ENCODE measurements around the gene OR52E4.
A peak's percentile ranks its signal among the peaks of the same experiment; 100 is the strongest.

The OR52E4 gene

DNA sequence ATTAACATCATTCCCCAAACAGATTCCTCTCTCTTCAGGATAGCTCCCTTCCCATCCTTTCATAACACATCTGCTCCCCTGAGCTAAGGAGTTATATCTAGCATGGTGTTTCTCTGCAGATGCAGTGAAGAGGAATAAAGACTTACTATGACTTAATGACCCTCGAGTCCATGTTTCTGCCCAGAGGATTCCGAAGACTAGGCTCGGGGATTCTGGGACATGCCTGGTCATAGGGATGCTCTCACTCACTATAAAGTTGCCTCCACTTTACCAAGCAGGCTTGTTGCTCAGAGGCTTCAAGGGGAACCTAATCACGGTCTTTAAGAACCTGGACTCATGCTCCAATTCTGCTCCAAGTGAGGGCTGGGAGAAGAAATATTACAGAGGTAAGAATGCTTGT is at the start of gene OR52E4:
OR52E4 (plus strand) TSS at position 301 of the 400 bp plus-strand sequence. CDS start 3,664 bp downstream, outside the sequence.
- FAIRE-seq: no peak

DNA sequence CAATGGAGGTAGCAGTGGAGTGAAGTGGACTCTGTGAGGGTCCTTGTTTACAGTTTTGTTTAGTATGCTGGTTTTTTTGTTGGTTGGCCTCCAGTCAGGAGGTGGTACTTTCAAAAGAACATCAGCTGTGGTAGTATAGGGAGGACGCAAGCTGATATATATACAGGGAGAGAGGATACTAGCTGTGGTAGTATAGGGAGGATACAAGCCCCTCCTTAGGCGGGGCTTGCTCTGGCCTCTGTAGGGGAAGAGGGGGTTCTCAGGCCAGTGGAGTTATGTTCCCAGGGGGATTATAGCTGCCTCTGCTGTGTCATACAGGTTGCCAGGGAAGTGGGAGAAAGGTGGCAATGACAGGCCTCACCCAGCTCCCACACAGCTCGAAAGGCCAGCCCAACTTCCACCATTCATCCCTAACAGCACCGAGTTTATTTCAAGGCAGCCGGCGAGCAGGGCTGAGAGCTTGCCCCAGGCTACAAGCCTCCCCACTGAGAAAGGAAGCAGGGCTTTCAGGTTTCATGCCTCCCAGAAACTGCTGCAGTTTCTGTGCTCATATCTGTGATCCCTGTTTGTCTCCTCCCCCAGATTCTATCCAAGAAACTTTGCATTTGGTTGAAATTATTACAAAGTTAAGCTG is 49.1 kb upstream of the OR52E4 start:
- no peak for FAIRE-seq

DNA sequence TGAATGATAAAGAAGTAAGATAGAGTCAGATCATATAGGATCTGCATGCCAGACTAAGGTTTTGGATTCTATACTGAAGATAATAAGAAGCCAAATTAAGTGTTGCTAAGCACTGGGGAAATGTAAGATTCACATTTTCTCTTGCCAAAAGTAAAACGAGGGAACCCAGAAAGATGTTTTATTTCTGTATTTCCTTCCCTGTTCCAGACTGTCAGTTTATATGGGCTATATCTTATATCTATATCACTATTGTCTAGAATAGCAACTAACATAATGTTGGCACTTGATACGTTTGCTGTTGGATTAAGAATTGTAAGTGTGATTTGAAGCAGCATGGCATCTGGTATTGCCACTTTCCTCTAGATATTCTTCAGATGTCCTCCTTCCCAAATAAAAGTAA is 47.0 kb upstream of the OR52E4 start:
- no peak for FAIRE-seq

- FAIRE-seq: no peak
Measured at GRCh38 chr11:5837695-5838094, 42.7 kb upstream of the OR52E4 start.

- no peak for FAIRE-seq
Measured at GRCh38 chr11:5841797-5842196, 38.6 kb upstream of the OR52E4 start, which contains the start of gene OR52E6. TSS of gene OR52E6 (minus strand) at chr11:5841897. CDS start at chr11:5841897, 0 bp downstream.

GRCh38 chr11:5846701-5847100 is 33.7 kb upstream of the OR52E4 start:
- no peak for FAIRE-seq

GRCh38 chr11:5847711-5848110 is 32.7 kb upstream of the OR52E4 start:
- FAIRE-seq: no peak

DNA sequence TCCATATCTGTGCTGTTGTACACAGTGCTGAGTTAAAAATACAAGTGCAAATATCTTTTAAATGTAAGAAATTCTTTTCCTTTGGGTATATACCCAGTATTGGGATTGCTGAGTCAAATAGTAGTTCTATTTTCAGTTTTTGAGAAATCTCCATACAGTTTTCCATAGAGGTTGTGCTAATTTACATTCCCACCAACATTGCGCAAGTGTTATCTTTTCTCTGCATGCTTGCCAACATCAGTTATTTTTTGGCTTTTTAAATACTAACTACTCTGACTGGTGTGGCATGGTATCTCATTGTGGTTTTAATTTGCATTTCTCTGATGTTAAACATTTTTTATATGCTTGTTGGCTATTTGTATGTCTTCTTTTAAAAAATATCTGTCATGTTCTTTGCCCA is 29.4 kb upstream of the OR52E4 start:
- no peak for FAIRE-seq

DNA sequence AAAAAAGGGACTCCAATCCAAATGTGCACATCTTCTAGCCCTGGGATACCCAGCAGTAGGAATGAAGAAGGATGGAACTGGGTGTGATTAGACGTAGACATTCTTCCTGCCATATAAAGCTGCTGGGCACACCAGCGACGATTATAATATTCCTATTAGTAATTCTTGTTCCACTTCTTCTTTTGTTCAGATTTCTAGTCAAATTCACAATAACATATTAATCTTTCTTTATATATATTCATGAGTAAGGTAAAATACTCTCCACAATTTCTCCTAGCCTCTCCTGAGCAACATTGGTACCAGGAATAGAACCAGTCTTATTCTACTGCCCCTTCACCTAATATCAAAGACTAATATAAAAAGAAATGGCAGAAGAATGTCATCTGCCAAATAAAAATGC is 22.8 kb upstream of the OR52E4 start, which contains the start of gene OR52E8:
OR52E8 (minus strand) TSS at position 101 of the 400 bp plus-strand sequence; CDS start at position 101, 0 bp downstream.
- FAIRE-seq: no peak

DNA sequence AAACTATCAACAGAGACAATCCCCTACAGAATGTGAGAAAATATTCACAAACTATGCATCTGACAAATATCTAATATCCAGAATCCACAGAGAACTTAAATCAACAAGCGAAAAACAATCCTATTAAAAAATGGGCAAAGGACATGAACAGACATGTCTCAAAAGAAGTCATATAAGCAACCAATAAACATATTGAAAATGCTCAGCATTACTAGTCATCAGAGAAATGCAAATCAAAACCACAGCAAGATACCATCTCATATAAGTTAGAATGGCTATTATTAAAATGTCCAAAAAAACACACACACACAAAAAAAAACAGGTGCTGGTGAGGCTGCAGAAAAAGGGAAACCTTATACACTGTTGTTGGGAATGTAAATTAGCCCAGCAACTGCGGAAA is 14.6 kb upstream of the OR52E4 start:
- FAIRE-seq: no peak

DNA sequence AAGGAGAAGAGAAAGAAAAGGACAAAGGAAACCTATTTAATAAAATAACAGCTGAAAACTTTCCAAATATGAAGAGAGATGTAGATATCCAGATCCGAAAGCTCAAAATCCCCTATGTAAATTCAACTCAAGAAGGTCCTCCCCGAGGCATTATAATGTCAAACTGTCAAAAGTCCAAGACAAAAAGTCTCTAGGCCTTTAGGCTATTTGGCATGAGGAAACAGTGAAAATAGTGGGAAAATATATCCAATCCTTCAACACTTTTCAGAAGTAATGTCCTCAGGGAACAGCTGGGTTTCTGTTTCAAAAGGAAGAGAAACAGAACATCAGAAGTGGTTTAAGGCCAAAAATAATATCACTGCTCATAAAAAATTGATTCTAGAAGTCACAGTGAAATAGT is 1.9 kb upstream of the OR52E4 start:
- FAIRE-seq: no peak

- FAIRE-seq: no peak
Measured at GRCh38 chr11:5881756-5882155, 1.3 kb downstream of the OR52E4 start.

GRCh38 chr11:5887172-5887571 is 6.7 kb downstream of the OR52E4 start:
- FAIRE-seq: no peak

DNA sequence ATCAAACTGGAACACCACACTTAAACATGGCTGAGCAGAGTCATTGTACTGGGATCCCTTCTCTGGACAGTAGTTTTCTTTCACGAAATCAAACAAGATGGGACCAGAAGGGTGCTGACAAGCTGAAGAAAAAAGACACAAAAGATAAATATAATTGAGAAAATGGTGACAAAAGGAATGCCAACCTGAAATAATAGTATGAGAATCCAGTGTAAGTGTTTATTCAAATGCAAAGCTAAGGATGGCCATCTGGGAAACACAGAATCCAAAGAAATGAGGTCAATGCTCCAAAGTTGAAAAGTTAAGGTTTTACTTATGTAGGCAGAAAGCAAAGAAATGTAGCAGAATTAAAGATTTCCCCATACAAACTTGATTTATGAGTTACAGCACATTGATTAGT is 7.2 kb downstream of the OR52E4 start:
- no peak for FAIRE-seq

GRCh38 chr11:5891216-5891800 is 10.9 kb downstream of the OR52E4 start:
- FAIRE-seq: peak; percentile 93

DNA sequence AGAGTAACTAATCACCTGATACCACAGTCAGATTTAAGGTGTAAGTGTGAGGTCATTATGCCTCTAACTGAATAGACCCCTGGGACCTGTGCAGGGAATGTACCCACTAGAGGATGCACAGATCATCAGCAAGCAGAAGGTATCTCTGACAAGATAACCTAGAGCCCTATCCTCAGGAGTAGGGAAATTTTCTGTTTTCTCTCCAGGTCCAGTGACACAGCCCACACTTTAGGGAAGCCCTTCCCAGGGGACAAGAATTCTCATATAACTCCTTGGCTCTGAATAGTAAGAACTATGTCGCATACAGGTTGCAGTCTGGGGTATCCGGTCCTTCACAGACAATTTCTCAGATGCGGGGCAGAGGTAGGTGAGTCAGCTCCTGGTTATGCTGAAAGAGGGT is 12.5 kb downstream of the OR52E4 start, which contains the start of gene OR52E5:
OR52E5 (plus strand) TSS at position 301 of the 400 bp plus-strand sequence. CDS start 7,569 bp downstream, outside the sequence.
- no peak for FAIRE-seq

DNA sequence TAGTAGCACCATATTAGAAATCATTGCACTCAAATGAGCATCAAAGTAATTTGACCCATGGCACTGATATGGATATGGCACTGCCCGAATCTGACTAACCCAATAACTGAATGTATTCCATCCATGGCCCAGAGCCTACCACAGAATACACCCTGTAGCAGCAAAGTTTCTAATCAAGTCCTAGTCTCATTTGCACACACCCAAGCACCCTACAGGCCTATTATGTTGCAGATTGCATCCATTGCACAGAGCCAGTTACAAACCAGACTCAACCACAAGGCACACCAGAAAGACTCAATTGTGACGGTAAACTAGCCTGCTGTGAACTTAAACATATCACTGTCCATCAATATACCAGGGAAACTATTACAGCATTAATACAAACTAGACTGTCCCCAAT is 19.1 kb downstream of the OR52E4 start:
- FAIRE-seq: no peak

- FAIRE-seq: no peak
Measured at GRCh38 chr11:5910540-5910939, 30.1 kb downstream of the OR52E4 start.

DNA sequence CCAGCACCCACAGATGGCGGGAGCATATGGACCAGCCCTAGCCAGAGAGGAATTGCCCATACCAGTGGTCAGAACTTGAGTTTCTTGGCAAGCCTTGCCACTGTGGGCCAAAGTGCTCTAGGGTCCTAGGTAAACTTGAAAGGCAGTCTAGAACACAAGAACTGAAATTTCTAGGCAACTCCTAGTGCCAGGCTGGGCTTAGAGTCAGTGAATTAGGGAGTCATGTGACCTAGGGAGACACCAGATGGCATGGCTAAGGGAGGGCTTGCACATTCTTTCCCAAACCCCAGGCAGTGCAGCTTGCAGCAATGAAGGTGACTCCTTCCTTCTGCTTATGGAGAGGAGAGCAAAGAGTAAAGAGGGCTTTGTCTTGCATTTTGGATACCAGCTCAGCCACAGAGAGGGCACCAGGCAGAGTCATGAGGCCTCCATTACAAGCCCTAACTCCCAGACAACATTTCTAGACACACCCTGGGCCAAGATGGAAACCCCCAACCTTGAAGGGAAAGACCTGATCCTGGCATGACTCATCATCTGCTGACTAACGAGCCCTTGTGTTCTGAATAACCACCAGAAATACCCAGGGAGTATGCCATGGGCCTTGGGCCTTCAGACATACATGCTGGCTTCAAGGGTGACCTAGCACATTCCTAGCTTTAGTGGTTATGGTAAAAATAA is 42.5 kb downstream of the OR52E4 start:
- no peak for FAIRE-seq

GRCh38 chr11:5923427-5923776 is 43.0 kb downstream of the OR52E4 start:
- FAIRE-seq: no peak

- no peak for FAIRE-seq
Measured at GRCh38 chr11:5923794-5924193, 43.4 kb downstream of the OR52E4 start.

GRCh38 chr11:5928271-5928670 is 47.8 kb downstream of the OR52E4 start:
- no peak for FAIRE-seq

DNA sequence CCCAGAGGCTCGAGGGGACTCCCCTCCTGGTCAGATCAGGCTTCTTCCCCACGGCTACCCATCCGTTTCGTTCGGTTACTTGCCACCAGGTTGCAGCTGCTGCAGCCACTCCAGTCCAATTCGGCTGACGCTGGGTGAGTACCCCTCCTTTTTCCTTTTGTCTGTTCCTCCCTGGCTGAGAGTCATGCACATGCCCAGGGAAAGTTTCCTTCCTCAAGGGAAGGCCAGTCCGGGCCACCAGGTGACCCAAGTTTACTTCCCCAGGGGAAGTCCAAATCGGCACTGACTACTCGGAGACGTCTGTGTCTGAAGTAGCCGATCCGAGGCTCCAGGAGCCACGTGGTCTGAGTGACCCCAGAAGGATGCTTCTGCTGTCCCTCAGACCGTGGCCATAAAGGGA is 48.4 kb downstream of the OR52E4 start:
- FAIRE-seq: no peak
